Aorta (tissue), 5 donors: ENCODE data around the gene PCBP3. TPM values are rescaled to one million over a fixed set of nuclear protein-coding genes. Genes with fewer than 3 reads are reported as not detected.
A peak's percentile ranks its signal among the peaks of the same experiment; 100 is the strongest.

Source experiments
- ATAC-seq: fragments of 200-7000 bp; cut with Tn5 transposase; one replicate; pipeline ENCODE4 v1.9.1; 2022; ENCODE audit warnings: moderate library complexity; ENCODE audit not compliant: low FRiP score
- DNase-seq, 2 donors: peaks; one replicate each; pipeline ENCODE4 v3.0.0-alpha.2; 2020
- H3K27ac ChIP-seq, 2 donors: one replicate each; pipeline ENCODE4 v1.5.1; 2013; ENCODE audit warnings: low read length in 2 of 2, mild to moderate bottlenecking in 2 of 2, moderate library complexity in 2 of 2, control low read depth in 1 of 2, inconsistent platforms in 1 of 2, low read depth in 1 of 2
- H3K27me3 ChIP-seq, 2 donors: one replicate each; pipeline ENCODE4 v1.6.1; 2013; ENCODE audit warnings: control low read depth in 1 of 2, low read length in 1 of 2, mild to moderate bottlenecking in 1 of 2, moderate library complexity in 1 of 2; ENCODE audit not compliant: insufficient read depth in 2 of 2, control insufficient read depth in 1 of 2
- H3K36me3 ChIP-seq, 2 donors: one replicate each; pipeline ENCODE4 v1.6.1; 2013; ENCODE audit warnings: control low read depth in 1 of 2, low read length in 1 of 2, mild to moderate bottlenecking in 1 of 2; ENCODE audit not compliant: insufficient read depth in 2 of 2, control insufficient read depth in 1 of 2
- H3K4me1 ChIP-seq, 2 donors: one replicate each; pipeline ENCODE4 v1.6.1; 2013; ENCODE audit warnings: low read length in 2 of 2, control low read depth in 1 of 2, mild to moderate bottlenecking in 1 of 2, moderate library complexity in 1 of 2; ENCODE audit not compliant: insufficient read depth in 2 of 2, control insufficient read depth in 1 of 2
- H3K4me3 ChIP-seq, 2 donors: one replicate each; pipeline ENCODE4 v1.5.1; 2013; ENCODE audit warnings: low read length in 2 of 2, control low read depth in 1 of 2, mild to moderate bottlenecking in 1 of 2
- H3K9me3 ChIP-seq: one replicate; pipeline ENCODE4 v1.6.1; 2013; ENCODE audit warnings: mild to moderate bottlenecking, low read length; ENCODE audit not compliant: control insufficient read depth
- WGBS, 2 donors: extraction: QIAGEN DNeasy Blood & Tissue Kit; methylation state at CpG; one replicate each; pipeline ENCODE4 v1.1.7; 2013; 5-methylcytosine and 5-hydroxymethylcytosine counted together
- intact Hi-C, 2 donors: fragments of 100-400 bp; cut with DNase I; formaldehyde crosslinking; loops; one replicate each; pipeline versions ENCODE4 v1.14.2 to v1.15.0; 2022
- polyA plus RNA-seq, 2 donors: library from polyadenylated mRNA; stranded (reverse); fragments of 200-250 nt; gene quantifications; one replicate each; pipeline ENCODE4 v1.2.3, GENCODE V29; 2013
- total RNA-seq, 2 donors: library from RNA; stranded (reverse); fragmentation: NEBNext Ultra II Directional; extraction: Animal tissue kit (Norgen Biotek cat#: 25700); gene quantifications; one replicate each; pipeline ENCODE4 v1.2.1, GENCODE V29; 2021
- donor health status: healthy with polysubstance abuse.
- donor health status: Bipolar disorder and iron deficiency.
- donor health status: DM: no; HTN: no; CAD: no.
- donor health status: DM: no; HTN: no; CAD: no.
- donor health status: DM: yes; HTN: yes; CAD: no.

PCBP3 gene
- total and polyA plus RNA-seq, 4 donors: 3.6 to 15.0 (median 7.0) TPM; not detected in 1

DNA sequence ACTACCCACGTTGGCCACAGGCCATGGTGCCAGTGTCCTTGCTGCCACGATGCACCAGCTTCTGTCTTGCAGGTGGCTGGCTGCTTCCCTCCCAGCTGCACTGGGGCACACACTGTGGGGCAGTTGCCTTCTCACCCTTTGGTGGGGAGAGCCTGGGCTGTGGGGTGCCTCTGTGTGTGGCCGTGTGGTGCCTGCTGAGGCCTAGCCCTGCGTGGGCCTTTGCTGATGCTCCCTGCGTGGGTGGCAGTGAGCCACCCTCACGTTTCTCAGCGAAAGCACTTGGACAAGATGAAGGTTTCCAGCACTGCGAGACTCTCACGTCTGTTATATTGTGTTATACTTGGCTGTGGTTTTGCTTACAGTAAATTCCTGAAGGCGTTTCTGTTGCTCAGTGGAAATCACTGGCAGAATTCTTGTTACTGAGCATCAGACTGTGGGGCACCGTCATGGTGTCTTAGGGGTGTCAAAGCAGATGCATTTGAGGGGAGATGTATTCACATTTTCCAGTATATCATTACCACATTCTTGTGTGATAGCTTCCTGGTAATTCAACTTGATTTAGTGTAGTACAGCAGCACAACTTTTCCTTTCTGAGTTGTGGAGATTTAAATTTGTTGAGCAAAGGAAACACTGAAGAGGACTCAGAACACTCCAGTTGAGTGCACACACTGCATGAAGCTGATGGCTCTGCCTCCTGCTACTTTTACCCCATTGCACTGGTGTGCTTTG, 124.7 kb downstream of the PCBP3 start:
- no peak overlapping the region for H3K27ac ChIP-seq
- DNase-seq: peak in 1 of 2 donors; percentile 54
- no peak overlapping the region for H3K4me3 ChIP-seq
- H3K27me3 ChIP-seq: no peaks in the 10 kb centered on the region
- H3K4me1 ChIP-seq: no peaks in the 10 kb centered on the region
- H3K36me3 ChIP-seq: no peaks in the 10 kb centered on the region
- intact Hi-C loops: no loop called here
- ATAC-seq: no peak
- H3K9me3 ChIP-seq: no peaks in the 10 kb centered on the region
- WGBS, 2 donors: 10% methylated on average over 11 of the region's 11 CpGs

GRCh38 chr21:45768740-45769048, 125.2 kb downstream of the PCBP3 start:
- Histone ChIP-seq H3K9me3 (no peaks in the 10 kb centered on the region), H3K27ac (no peak overlapping the region), H3K27me3 (no peaks in the 10 kb centered on the region), H3K4me1 (no peaks in the 10 kb centered on the region), H3K36me3 (no peaks in the 10 kb centered on the region), H3K4me3 (no peak overlapping the region)
- WGBS, 2 donors: 79 to 81% methylated on average over 11 of the region's 11 CpGs
- intact Hi-C loops: no loop called here
- ATAC-seq: no peak
- peak in 1 of 2 donors; percentile 51 for DNase-seq

DNA sequence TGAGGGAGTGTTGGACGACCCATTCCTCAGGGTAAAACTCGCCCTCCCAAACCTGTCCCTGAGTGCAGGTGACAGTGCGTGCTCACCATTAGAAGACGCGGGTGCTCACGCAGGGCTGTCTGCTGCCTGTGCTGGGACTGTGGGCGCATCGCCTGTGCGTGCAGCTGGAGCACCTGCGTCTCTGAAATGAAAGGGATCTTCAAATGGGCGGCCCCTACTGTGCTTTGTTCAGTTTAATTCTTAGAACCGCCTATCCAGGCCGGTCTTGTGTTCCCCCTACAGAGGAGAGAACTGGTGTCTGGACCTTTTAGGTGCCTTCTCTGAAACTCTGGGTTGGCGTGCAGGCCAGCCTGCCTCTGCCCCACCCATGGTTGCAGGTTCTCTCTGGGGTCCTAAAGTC, 125.8 kb downstream of the PCBP3 start:
- no peaks in the 10 kb centered on the region for H3K9me3 ChIP-seq
- 96 to 97% methylated on average over 14 of the region's 14 CpGs for WGBS, 2 donors
- H3K4me1 ChIP-seq: no peaks in the 10 kb centered on the region
- H3K27me3 ChIP-seq: no peaks in the 10 kb centered on the region
- no peak overlapping the region for H3K4me3 ChIP-seq
- intact Hi-C loops: no loop called here
- ATAC-seq (no peak), DNase-seq (no peak)
- no peak overlapping the region for H3K27ac ChIP-seq
- no peaks in the 10 kb centered on the region for H3K36me3 ChIP-seq

- ATAC-seq: no peak
- H3K27me3 ChIP-seq: no peaks in the 10 kb centered on the region
- WGBS, 2 donors: 96% methylated on average over 16 of the region's 16 CpGs
- no peaks in the 10 kb centered on the region for H3K4me1 ChIP-seq
- no peaks in the 10 kb centered on the region for H3K9me3 ChIP-seq
- intact Hi-C loops: no loop called here
- DNase-seq: peak in 1 of 2 donors; percentile 69
- no peak overlapping the region for H3K27ac ChIP-seq
- no peak overlapping the region for H3K4me3 ChIP-seq
- H3K36me3 ChIP-seq: no peaks in the 10 kb centered on the region
These were observed 126.4 kb downstream of the PCBP3 start for GRCh38 chr21:45769896-45770295.

DNA sequence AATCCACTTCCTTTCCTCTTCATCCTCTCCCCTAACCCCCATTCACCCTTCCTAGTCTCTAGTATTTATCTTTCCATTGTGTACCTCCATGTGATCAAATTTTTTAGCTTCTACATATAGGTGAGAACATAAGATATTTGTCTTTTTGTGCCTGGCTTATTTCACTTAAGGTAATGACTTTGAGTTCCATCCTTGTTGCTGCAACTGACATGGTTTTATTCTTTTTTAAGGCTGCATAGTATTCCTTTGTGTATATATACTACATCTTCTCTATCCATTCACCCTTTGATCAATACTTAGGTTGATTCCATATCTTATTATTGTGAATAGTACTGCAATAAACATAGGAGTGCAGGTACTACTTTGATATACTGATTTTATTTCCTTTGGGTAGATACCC, 128.7 kb downstream of the PCBP3 start:
- Histone ChIP-seq H3K36me3 (no peaks in the 10 kb centered on the region), H3K4me3 (no peak overlapping the region), H3K9me3 (no peaks in the 10 kb centered on the region), H3K27ac (no peak overlapping the region), H3K27me3 (no peaks in the 10 kb centered on the region), H3K4me1 (no peaks in the 10 kb centered on the region)
- ATAC-seq (no peak), DNase-seq (no peak)
- intact Hi-C loops: no loop called here

DNA sequence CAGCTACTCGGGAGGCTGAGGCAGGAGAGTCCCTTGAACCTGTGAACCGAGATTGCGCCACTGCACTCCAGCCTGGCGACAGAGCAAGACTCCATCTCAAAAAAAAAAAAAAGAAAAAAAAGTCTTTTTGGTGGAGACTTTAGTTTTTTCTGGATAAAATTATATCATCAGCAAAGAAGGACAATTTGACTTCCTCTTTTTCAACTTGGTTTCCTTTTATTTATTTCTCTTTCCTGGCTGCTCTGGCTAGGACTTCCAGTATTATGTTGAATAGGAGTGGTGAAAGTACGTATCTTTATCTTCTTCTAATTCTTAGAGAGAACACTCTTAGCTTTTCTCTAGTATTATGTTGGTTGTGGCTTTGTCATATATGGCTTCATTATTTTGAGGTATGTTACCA, 130.8 kb downstream of the PCBP3 start:
- Histone ChIP-seq H3K9me3 (no peaks in the 10 kb centered on the region), H3K27ac (no peak overlapping the region), H3K4me1 (no peaks in the 10 kb centered on the region), H3K4me3 (no peak overlapping the region), H3K27me3 (no peaks in the 10 kb centered on the region), H3K36me3 (no peaks in the 10 kb centered on the region)
- ATAC-seq (no peak), DNase-seq (no peak)
- intact Hi-C loops: no loop called here
- 89 to 95% methylated on average over 5 of the region's 5 CpGs for WGBS, 2 donors

DNA sequence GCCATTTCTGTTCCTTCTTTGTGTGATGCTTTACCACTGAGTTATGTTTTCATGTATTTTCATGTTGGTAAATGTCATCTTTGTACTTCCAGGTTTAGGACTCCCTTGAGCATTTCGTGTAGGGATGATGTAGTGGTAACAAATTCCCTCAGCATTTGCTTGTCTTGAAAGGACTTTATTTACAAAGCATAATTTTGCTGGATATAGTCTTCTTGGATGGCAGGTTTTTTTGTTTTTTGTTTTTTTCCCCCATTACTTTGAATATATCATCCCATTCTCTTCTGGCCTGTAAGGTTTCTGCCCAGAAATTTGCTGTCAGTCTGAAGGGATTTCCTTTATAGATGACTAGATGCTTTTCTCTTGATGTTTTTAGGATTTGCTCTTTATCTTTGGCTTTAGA, 133.4 kb downstream of the PCBP3 start:
- H3K4me3 ChIP-seq: no peak overlapping the region
- WGBS, 2 donors: 94 to 97% methylated on average over 1 of the region's 1 CpG
- intact Hi-C loops: no loop called here
- no peak overlapping the region for H3K27ac ChIP-seq
- no peak for ATAC-seq
- H3K36me3 ChIP-seq: no peaks in the 10 kb centered on the region
- DNase-seq: no peak
- no peaks in the 10 kb centered on the region for H3K27me3 ChIP-seq
- H3K9me3 ChIP-seq: no peaks in the 10 kb centered on the region
- H3K4me1 ChIP-seq: no peaks in the 10 kb centered on the region

- H3K36me3 ChIP-seq: no peaks in the 10 kb centered on the region
- intact Hi-C loops: no loop called here
- H3K9me3 ChIP-seq: no peaks in the 10 kb centered on the region
- ATAC-seq: no peak
- no peaks in the 10 kb centered on the region for H3K27me3 ChIP-seq
- WGBS, 2 donors: 78 to 100% methylated on average over 1 of the region's 1 CpG
- no peak overlapping the region for H3K4me3 ChIP-seq
- H3K4me1 ChIP-seq: no peaks in the 10 kb centered on the region
- H3K27ac ChIP-seq: no peak overlapping the region
- DNase-seq: peak in 1 of 2 donors; percentile 39
These were observed 135.2 kb downstream of the PCBP3 start for GRCh38 chr21:45778686-45779085.

GRCh38 chr21:45779226-45779625, 135.7 kb downstream of the PCBP3 start:
- intact Hi-C loops: no loop called here

More at GRCh38 chr21:45779226-45779625, 135.7 kb downstream of the PCBP3 start:
- H3K36me3 ChIP-seq: no peaks in the 10 kb centered on the region
- H3K4me1 ChIP-seq: no peaks in the 10 kb centered on the region
- H3K27me3 ChIP-seq: no peaks in the 10 kb centered on the region
- H3K9me3 ChIP-seq: no peaks in the 10 kb centered on the region
- no peak overlapping the region for H3K27ac ChIP-seq
- WGBS, 2 donors: 64 to 67% methylated on average over 3 of the region's 3 CpGs
- DNase-seq: no peak
- no peak overlapping the region for H3K4me3 ChIP-seq
- ATAC-seq: no peak
